Right lobe of liver (tissue), 6 donors: ENCODE data around the gene MKS1. TPM values are rescaled to one million over a fixed set of nuclear protein-coding genes. Genes with fewer than 3 reads are reported as not detected.

ENCODE experiments used
- ATAC-seq, 4 donors: fragments of 200-7000 bp; cut with Tn5 transposase; one replicate each; pipeline ENCODE4 v1.9.1; 2020; ENCODE audit warnings: mild to moderate bottlenecking in 4 of 4, moderate library complexity in 4 of 4
- DNase-seq, 3 donors: peaks; one replicate each; pipeline ENCODE4 v3.0.0-alpha.2; 2020
- H3K27ac ChIP-seq, 3 donors: fragments of 200-600 bp; one replicate each; pipeline ENCODE4 v1.8.0; 2022
- H3K27me3 ChIP-seq, 2 donors: fragments of 200-600 bp; one replicate each; pipeline ENCODE4 v1.8.0; 2022
- H3K36me3 ChIP-seq, 4 donors: fragments of 200-600 bp; sonication (generic) in 1 of 4; one replicate each; pipeline versions ENCODE4 v1.5.1 to v1.8.0; 2017 to 2022; ENCODE audit warnings: control low read depth in 1 of 4
- H3K4me1 ChIP-seq, 4 donors: fragments of 200-600 bp; sonication (generic) in 1 of 4; one replicate each; pipeline versions ENCODE4 v1.5.1 to v1.8.0; 2017 to 2022; ENCODE audit warnings: control low read depth in 1 of 4
- H3K4me3 ChIP-seq, 3 donors: fragments of 200-600 bp; one replicate each; pipeline ENCODE4 v1.8.0; 2022
- H3K9me3 ChIP-seq, 4 donors: fragments of 200-600 bp; sonication (generic) in 1 of 4; one replicate each; pipeline versions ENCODE4 v1.5.1 to v1.8.0; 2017 to 2022; ENCODE audit warnings: control low read depth in 1 of 4
- CTCF ChIP-seq, 4 donors: fragments of 200-600 bp in 3 of 4; fragments of 450-650 bp in 1 of 4; IDR thresholded peaks; one replicate each; pipeline versions ENCODE4 v1.5.1 to v1.8.0; 2016 to 2022; ENCODE audit warnings: antibody characterized with exemption in 4 of 4, mild to moderate bottlenecking in 2 of 4
- POLR2A ChIP-seq: fragments of 450-650 bp; IDR thresholded peaks from one replicate; pipeline ENCODE4 v1.6.1; 2017; ENCODE audit warnings: antibody characterized with exemption, mild to moderate bottlenecking
- WGBS: methylation state at CpG from one replicate; pipeline ENCODE4 v1.1.6; 2018; ENCODE audit warnings: low coverage, low lambda C conversion rate; ENCODE audit not compliant: insufficient coverage; ENCODE audit errors: missing lambda C conversion rate; 5-methylcytosine and 5-hydroxymethylcytosine counted together
- intact Hi-C, 2 donors: fragments of 100-400 bp; cut with DNase I; formaldehyde crosslinking; loops; one replicate each; pipeline versions ENCODE4 v1.11.2 to v1.14.1; 2022
- total RNA-seq, 6 experiments: library from RNA; depleted of rRNA in 2 of 6; stranded (reverse); fragments of >200 nt in 2 of 6; fragmentation: NEBNext Ultra II Directional in 3 of 6; extraction: Animal tissue kit (Norgen Biotek cat#: 25700) in 3 of 6; gene quantifications; one replicate each; pipeline versions ENCODE4 v1.1.0 to v1.2.4, GENCODE V29; 2016 to 2023
- donor health status: DM: no; HTN: yes; CAD: no.
- donor health status: DM: no; HTN: no; CAD: no.
- donor health status: DM: no; HTN: no; CAD: no.
- donor health status: DM: no; HTN: yes; CAD: no.
- donor health status: DM: no; HTN: yes; CAD: no.

Gene MKS1
- total RNA-seq, 6 experiments from 2014 or later: 3.3 to 9.2 (median 7.2) TPM

GRCh38 chr17:58250344-58251011, 31.4 kb upstream of the MKS1 start:
- Histone ChIP-seq H3K9me3 (no peaks in the 10 kb centered on the region), H3K27me3 (no peaks in the 10 kb centered on the region), H3K27ac (no peak overlapping the region), H3K4me1 (peaks cover 0 to 5% (median 1%) of the 10 kb centered on the region in 4 donors), H3K36me3 (no peaks in the 10 kb centered on the region), H3K4me3 (no peak overlapping the region)
- TF ChIP-seq CTCF (IDR thresholded peaks at IDR 0.05) (no peak), POLR2A (no peak)
- intact Hi-C loops: no loop called here
- WGBS: 64% methylated on average over 8 of the region's 12 CpGs
- no peak for DNase-seq
- peak; percentile 23 to 35 (median 30) for ATAC-seq

DNA sequence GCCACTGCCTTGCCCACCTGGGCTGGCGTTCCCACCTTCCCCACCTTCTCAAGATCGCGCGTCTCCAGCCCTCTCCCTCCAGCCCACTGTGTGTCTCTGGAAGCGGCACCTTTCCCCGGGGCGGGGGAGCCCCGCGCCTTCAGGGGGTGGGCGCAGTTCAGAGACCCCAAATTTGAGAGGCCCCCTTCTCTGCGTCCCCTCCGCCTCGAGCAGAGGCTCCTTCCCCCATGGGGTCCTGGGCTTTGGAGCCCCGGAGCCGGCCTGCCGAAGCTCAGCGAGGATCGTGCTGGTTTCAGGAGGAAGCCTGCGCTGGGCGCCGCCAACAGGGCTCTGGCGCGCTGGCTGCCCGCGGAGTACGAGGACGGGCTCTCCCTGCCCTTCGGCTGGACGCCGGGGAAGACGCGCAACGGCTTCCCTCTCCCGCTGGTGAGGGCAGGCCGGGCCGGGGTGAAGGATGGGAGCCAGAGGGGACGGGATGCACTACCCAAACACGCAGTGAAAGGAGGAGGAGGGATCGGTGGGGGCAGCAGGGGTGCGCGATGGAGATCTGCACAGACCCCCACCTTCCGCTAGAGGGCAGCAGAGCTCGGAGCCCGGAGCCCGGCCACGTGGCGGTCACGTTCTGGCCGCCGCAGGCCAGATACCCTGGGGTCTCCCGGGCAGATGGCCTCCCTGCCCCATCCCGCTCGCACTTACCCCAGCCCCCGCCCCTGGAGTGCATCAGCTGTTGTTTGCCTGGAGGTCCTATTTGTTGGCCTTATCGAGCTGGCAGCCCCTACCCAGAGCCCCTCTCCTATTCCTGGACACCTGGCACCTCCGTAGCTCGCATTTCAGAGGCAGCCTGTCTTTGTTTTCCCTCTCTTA, 30.4 kb upstream of the MKS1 start:
- DNase-seq: peak; percentile 65 to 74 (median 73)
- intact Hi-C loops: no loop called here
- H3K27ac ChIP-seq: no peak overlapping the region

GRCh38 chr17:58248955-58249269, 29.9 kb upstream of the MKS1 start:
- Histone ChIP-seq H3K36me3 (no peaks in the 10 kb centered on the region), H3K4me3 (no peak overlapping the region), H3K27me3 (no peaks in the 10 kb centered on the region), H3K4me1 (peaks cover 0 to 5% (median 1%) of the 10 kb centered on the region in 4 donors), H3K27ac (no peak overlapping the region), H3K9me3 (no peaks in the 10 kb centered on the region)
- intact Hi-C loops: no loop called here
- DNase-seq (no peak), ATAC-seq (no peak)
- WGBS: 0% methylated on average over 1 of the region's 10 CpGs
- TF ChIP-seq POLR2A (no peak), CTCF (IDR thresholded peaks at IDR 0.05) (no peak)

More for the DNA sequence above, 30.4 kb upstream of the MKS1 start:
- TF ChIP-seq POLR2A: no peak
- peak; percentile 67 to 95 (median 94) for TF ChIP-seq CTCF (IDR thresholded peaks at IDR 0.05)
- 15% methylated on average over 16 of the region's 57 CpGs for WGBS
- ATAC-seq: peak; percentile 89 to 96 (median 93)
- H3K9me3 ChIP-seq: no peaks in the 10 kb centered on the region
- H3K27me3 ChIP-seq: no peaks in the 10 kb centered on the region
- H3K4me3 ChIP-seq: peak overlapping the region; percentile 26 to 32 (median 30)
- H3K4me1 ChIP-seq: peaks cover 0 to 5% (median 1%) of the 10 kb centered on the region in 4 donors
- H3K36me3 ChIP-seq: no peaks in the 10 kb centered on the region

DNA sequence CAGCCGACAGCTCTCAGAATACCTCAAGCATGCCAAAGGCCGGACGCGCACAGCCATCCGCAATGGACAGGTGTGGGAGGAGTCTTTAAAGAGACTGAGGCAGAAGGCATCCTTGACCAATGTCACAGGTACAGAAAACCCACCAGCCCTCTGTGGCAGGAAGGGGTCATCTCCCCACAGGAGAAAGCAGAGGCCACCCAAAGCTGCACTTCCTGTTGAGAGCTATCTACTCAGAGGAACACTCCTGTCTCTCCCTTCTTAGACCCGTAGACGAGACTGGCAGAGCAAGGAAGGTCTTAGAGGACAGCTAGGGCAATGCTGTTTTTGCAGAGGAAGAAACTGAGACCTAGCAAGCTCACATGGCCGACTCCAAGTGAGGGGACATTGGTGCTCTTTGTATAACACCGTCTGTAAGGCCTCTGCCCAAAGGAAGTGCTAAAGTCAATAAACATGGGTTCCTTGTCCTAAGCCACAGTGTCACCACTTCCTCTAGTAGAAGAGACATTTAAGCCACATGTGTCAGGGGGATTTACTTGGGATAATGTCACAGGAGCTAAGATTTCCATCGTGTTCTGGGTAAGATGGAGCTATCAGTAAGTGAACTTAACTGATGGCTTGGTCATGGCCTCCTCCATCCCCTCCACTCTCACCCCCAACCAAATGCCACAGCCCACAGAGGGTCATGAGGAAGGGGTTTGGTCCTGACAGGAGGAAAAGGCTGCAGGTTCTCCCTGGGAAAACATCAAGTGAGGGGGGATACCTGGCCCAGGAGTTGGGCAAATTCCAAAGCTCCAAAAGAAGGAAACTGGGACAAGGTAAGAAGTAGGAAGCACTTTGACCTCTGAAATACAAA, 28.7 kb upstream of the MKS1 start:
- Histone ChIP-seq H3K27me3 (no peaks in the 10 kb centered on the region), H3K4me1 (peaks cover 0 to 5% (median 1%) of the 10 kb centered on the region in 4 donors), H3K27ac (no peak overlapping the region), H3K9me3 (no peaks in the 10 kb centered on the region), H3K36me3 (no peaks in the 10 kb centered on the region), H3K4me3 (no peak overlapping the region)
- TF ChIP-seq CTCF (IDR thresholded peaks at IDR 0.05): no peak
- TF ChIP-seq POLR2A: no peak
- intact Hi-C loops: no loop called here
- WGBS: 24% methylated on average over 3 of the region's 10 CpGs
- DNase-seq (no peak), ATAC-seq (no peak)
